SKM-1 (cell line): Measurements from ENCODE around the gene CYLD.

Experiments used
- DNase-seq: peaks from one replicate; lab custom pipeline; 2025; ENCODE audit not compliant: unreplicated experiment; lab: John Stamatoyannopoulos, UW

CYLD gene

DNA sequence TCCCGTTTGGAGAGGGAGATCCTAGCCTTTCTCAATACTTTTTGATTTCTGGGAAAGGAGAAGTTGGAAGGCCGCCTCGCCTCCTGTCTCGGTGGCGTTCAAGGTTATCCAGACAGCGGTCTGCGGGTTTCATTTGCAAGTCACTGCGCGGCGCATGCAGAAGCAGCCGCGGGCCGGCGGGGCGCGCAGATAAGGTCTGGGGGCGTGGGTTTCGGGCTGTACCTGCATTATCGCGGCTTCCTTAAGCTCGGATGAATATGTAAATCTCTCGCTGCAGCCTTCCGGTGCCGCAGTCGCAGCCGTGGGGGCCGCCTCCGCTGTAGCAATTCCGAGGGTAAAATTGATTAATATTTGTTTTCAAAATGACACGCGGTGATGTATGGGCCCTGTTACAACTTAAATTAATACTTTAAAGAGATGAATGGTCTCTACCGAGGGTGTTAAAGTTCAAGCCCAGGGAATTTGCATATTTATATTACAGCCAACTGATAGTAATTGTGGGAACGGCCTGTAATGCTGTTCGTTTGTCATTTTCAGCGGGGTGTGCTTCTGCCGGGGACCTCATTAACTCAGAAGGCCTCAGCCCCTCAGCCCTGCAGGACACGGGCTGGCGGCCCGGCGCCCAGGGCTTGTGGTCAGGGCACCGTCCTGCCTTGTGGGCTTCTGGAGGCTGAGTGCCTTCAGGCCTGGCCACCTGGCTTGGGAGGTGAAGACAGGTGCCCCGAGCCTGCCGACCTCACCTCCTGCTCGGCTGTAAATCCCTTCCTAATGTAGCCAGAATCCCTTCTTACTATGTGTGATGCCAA, 99.4 kb downstream of the CYLD start:
- no peak for DNase-seq

DNA sequence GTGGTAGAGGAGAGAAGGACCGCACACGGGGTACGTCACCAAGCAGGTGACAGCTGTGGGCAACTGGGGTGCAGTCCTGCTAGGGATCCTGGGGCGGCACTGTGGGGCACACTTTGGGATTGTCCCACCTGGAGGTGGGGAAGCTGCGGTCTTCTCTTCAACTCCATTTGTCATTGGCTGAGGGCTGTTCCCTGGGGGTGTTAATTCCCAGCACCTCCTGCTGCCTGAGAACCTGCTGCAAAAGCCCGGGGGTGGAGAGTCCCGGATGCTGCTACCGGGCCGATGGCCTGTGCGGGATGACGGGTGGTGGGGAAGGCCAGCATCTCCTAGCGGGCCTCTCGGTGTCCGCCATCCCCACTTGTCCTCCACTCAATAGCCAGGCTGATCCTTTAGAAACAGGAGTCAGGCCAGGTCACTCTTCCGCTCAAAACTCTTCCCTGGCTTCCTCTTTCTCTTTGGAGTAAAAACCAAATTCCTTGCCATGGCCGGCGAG, 100.2 kb downstream of the CYLD start:
- DNase-seq = no peak

DNA sequence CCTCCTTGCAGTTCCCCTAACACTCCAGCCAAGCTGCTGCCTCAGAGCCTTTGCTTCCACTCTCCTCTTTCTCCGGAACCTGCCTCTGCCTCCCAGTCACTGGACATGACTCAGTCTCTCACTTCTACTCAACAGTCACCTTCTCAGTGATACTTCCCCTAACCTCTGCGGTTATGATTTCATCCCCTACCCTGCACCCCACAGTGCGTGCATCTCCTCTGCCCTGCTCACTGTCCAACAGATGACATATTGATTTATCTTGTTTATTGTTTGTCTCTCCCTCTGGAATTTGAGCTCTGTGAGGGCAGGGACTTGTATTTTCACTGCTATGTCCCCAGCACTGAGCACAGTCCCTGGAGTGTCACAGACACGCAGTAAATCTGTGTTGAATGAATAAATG, 100.7 kb downstream of the CYLD start:
- DNase-seq = no peak

DNA sequence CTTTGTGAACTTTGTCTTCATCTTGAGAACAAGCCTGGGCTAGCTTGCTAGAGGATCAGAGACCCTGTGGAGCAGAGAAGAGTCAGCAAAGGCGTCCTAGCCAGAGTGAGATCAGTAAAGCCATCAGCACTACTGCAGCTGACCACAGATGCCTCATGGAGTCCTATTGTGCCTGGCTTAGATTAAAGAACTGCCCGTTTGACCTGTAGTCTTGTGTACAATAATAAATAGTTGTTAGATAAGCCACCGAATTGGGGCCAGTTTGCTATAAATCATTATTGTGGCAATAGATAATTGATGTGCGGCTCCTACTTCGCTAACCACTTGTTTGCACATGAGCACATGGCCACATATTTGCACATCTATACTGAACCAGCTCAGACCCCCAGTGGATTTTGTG, 103.0 kb downstream of the CYLD start:
- DNase-seq = no peak

DNA sequence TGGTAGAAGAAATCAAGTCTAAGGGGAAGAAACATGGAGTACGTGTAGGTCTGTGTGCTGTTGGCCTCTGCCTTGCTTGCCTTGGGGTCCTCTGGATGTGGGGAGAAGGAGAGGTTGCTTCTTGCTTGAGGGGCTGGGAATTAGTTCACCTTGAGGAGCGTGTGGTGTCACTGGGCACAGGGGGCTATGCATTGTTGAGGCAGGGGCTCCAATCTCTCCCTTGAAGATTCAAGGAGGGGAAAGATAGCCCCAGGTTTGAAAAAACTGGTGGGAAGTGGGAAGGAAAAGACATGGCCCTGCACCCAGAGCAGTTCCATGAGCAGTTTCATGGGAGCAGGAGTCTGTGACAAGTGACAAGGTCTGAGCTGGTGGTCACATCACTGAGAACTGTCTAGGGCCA, 103.4 kb downstream of the CYLD start:
- DNase-seq = no peak

DNA sequence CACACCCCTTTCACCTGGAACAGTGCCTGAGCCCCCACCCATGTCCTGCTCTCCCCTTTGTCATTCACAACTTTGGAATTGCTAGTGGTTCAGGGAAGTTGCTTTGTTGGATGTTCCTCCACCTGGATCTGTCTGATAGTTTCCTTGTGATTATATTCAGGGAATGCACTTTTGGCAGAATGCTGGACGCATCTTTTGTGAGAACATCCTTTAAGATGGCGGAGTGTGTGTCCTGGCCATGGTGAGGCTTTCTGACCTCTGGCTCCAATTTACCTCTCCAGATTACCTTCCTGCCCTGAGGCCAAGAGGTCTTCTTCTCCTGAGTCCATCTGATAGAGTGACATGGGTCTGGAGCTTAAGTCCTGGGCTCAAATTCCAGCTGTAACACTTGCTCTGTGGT, 104.6 kb downstream of the CYLD start:
- no peak for DNase-seq

DNA sequence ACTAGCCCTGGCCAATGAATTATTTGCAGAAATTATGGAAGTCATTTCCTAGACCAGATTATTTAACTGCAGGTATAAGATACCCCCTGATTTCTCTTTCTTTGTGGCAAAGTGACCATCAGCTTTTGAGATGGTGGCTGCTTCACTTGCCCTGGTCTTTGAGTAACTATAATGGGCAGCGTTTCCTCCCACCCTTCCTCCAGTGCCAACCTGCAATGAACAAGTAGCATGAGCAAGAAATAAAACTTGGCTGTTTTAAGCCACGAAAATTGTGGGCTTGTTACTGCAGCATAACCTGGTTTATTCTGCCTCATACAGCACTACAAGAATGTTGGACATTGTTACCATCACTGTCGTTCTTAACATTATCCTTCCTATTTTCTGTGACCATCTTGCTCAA, 105.3 kb downstream of the CYLD start:
- DNase-seq = no peak

DNA sequence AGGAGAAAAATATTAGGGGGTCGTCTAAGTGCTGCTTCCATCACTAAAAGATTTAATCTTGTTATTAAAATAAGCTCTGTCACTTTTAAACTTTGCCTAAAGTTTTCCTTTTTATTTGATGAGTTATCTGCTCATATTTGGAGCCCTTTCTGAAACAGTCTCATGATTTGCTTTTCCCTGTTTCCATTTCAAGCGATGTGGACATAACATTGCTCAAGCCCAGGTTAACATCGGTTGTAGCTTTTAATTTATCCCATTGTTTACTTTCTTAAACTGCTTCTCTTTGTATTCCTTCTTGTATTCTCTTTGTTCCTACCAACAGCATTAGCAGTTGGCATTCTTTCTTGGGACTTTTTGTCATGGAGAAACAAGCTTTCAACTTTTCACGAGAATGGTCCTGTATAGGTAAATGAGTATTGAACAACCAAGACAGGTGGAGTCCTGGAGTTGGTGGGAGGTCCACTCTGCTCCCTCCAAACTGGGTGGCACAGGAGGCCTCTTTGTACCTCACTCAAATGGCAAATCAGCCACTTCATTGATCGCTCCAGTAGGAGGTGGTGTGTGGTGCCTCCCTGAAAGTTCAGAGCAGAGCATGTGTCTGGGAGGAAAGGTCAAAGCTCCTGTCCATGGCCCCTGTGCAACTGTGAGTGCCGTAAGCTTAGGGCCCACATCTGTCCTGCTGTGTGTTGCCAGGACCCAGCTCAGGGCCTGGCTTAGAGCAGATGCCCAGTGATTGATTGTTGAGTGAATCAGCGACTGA, 107.0 kb downstream of the CYLD start:
- no peak for DNase-seq
